IPS-20b (cell line): ENCODE results near the gene ZBTB46.
"Not testable (repeated sequence)": the region's sequence is repeated elsewhere in the genome, so short reads cannot be mapped to it uniquely, and the experiment has no call there.

Experiments
- H3K27ac ChIP-seq: one replicate; pipeline ENCODE4 v1.5.1; 2013; ENCODE audit warnings: low read length
- H3K27me3 ChIP-seq: 2 replicates; pipeline ENCODE4 v1.6.1; 2013; ENCODE audit warnings: mild to moderate bottlenecking, low read length, inconsistent platforms; ENCODE audit not compliant: insufficient read depth
- H3K36me3 ChIP-seq: 2 replicates; pipeline ENCODE4 v1.6.1; 2013; ENCODE audit warnings: low read depth, mild to moderate bottlenecking, inconsistent platforms, low read length, moderate library complexity; ENCODE audit not compliant: insufficient read depth
- H3K4me1 ChIP-seq: 2 replicates; pipeline ENCODE4 v1.6.1; 2013; ENCODE audit warnings: mild to moderate bottlenecking, control low read depth, inconsistent platforms, low read length, moderate library complexity; ENCODE audit not compliant: insufficient read depth
- H3K4me3 ChIP-seq: 2 replicates; pipeline ENCODE4 v1.5.1; 2013; ENCODE audit warnings: mild to moderate bottlenecking, low read length, inconsistent platforms
- H3K9ac ChIP-seq: 2 replicates; pipeline ENCODE4 v1.6.1; 2013; ENCODE audit warnings: low read depth, mild to moderate bottlenecking, inconsistent platforms, low read length, moderate library complexity
- H3K9me3 ChIP-seq: 2 replicates; pipeline ENCODE4 v1.6.1; 2013; ENCODE audit warnings: mild to moderate bottlenecking, low read depth, low read length, inconsistent platforms; ENCODE audit not compliant: insufficient read depth

ZBTB46 gene

GRCh38 chr20:63855363-63856097 lies 24.5 kb upstream of the ZBTB46 start:
- Histone ChIP-seq H3K36me3 (no peaks in the 10 kb centered on the region), H3K9me3 (no peaks in the 10 kb centered on the region), H3K4me1 (peaks cover 33% of the 10 kb centered on the region), H3K9ac (peak overlapping the region; percentile 34; the same call in 1 of the 2 replicates), H3K4me3 (peak overlapping the region; percentile 50; the same call in 1 of the 2 replicates), H3K27ac (no peak overlapping the region), H3K27me3 (no peaks in the 10 kb centered on the region; the same call in 1 of the 2 replicates)

GRCh38 chr20:63854766-63855362 lies 23.8 kb upstream of the ZBTB46 start:
- Histone ChIP-seq H3K36me3 (no peaks in the 10 kb centered on the region), H3K27ac (no peak overlapping the region), H3K9ac (peak overlapping the region; percentile 41), H3K4me3 (peak overlapping the region; percentile 40; the same call in 1 of the 2 replicates), H3K27me3 (no peaks in the 10 kb centered on the region; the same call in 1 of the 2 replicates), H3K4me1 (peaks cover 30% of the 10 kb centered on the region), H3K9me3 (no peaks in the 10 kb centered on the region)

DNA sequence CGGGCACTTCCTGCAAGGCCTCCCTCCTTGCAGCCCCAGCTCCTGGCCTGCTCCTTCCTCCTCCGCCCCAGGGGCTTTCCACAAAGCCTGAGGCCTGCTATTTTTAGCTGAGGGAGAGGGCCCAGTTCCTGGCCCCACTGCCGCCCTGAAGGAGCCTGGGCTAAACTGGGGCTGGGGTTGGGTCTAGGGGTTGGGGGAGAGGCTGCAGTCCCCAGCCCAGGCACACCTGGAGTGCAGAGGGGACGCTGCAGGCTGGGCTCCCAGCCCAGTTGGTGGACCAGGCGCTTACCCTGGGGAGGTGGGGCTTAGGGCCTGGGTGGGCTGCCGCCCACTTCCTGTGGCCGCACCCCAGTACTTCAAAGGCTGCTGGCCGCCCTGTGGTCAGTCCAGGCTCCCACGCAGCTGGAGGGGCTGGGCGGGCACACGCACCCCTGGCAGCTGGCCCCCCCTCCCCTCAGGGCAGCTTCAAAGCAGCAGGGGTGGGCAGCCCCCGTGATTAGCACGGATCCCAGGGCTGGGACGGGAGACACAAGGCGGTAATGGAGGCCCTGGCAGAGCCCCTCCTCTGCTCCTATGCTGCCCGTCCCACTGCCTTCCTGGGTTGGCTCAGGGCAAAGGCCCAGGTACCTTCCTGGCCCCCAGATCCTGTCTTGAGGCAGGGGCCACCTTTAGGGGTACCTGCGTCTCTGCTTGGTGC lies 23.2 kb upstream of the ZBTB46 start:
- H3K27me3 ChIP-seq, result no peaks in the 10 kb centered on the region; the same call in 1 of the 2 replicates
- H3K27ac ChIP-seq, result peak overlapping the region; percentile 17
- no peak overlapping the region for H3K4me3 ChIP-seq
- no peaks in the 10 kb centered on the region for H3K36me3 ChIP-seq
- peaks cover 26% of the 10 kb centered on the region for H3K4me1 ChIP-seq
- no peaks in the 10 kb centered on the region for H3K9me3 ChIP-seq
- peak overlapping the region; percentile 41 for H3K9ac ChIP-seq

DNA sequence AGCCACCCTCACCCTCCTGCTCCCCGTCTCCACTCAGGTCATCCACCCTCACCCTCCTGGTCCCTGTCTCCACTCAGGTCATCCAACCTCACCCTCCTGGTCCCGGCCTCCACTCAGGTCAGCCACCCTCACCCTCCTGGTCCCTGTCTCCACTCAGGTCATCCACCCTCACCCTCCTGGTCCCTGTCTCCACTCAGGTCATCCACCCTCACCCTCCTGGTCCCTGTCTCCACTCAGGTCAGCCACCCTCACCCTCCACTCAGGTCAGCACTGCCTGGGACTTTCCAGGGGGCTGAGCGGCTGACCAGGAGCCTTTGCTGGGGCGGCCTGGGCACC lies 22.6 kb upstream of the ZBTB46 start:
- Histone ChIP-seq H3K27ac (peak overlapping the region; percentile 17), H3K4me1 (peaks cover 21% of the 10 kb centered on the region; the same call in 1 of the 2 replicates)
- H3K9ac ChIP-seq, H3K9me3 ChIP-seq, H3K36me3 ChIP-seq, H3K4me3 ChIP-seq, H3K27me3 ChIP-seq: not testable (repeated sequence)

GRCh38 chr20:63851548-63851943 lies 20.5 kb upstream of the ZBTB46 start:
- not testable (repeated sequence) for H3K4me3 ChIP-seq, H3K9me3 ChIP-seq, H3K36me3 ChIP-seq, H3K9ac ChIP-seq, H3K27ac ChIP-seq, H3K27me3 ChIP-seq
- peaks cover 26% of the 10 kb centered on the region for H3K4me1 ChIP-seq

GRCh38 chr20:63850689-63851547 lies 19.9 kb upstream of the ZBTB46 start:
- H3K4me1 ChIP-seq, result peaks cover 25% of the 10 kb centered on the region
- no peak overlapping the region for H3K9ac ChIP-seq
- H3K4me3 ChIP-seq, result no peak overlapping the region
- no peaks in the 10 kb centered on the region for H3K9me3 ChIP-seq
- H3K36me3 ChIP-seq, result no peaks in the 10 kb centered on the region
- H3K27me3 ChIP-seq, result no peaks in the 10 kb centered on the region; the same call in 1 of the 2 replicates
- no peak overlapping the region for H3K27ac ChIP-seq

DNA sequence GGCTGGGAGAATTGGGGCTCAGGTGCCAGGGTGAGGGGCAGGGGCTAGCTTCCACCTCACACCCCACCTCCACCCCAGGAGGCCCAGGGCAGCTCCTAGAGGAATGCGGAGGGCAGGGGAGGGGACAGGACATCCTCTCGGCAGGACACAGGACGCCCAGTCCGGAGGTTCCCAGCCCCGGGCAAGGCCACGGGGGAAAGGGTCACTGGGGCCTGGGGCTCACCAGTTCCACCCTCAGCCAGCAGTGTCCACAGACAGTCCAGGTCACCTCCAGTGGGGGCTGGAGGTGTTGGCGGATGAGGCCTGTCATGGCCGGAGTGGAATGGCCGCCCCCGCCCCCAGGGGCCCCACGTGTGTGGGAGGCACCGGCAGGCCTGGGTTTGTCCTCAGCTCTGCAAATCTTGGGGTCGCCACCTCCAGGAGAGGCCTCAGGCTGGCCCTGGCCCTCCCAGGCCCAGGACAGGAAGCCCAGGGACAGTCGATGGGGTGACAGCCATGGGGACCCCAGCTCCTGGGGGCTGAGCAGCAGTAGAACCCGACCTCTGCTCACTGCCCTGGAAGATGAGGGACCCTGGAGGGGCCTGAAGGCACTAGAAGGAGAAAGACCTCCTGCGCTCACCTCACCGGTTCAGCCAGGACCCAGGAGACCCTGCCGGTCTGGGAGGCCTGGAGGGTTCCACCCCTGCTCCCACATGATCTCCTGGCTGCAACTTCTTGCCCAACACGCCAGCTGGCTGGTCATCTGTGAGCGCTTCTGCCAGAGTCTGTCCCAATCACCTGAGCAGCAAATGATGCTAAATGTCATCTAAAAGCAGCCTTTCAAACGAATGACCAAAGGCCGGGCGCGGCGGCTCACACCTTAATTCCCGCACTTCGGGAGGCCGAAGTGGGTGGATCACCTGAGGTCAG lies 17.2 kb upstream of the ZBTB46 start:
- Histone ChIP-seq H3K4me3 (0 out of 2 replicates have a peak overlapping the region, but pooled peaks have one; percentile 56), H3K27ac (peak overlapping the region; percentile 14), H3K36me3 (no peaks in the 10 kb centered on the region), H3K27me3 (no peaks in the 10 kb centered on the region), H3K9me3 (no peaks in the 10 kb centered on the region), H3K9ac (peak overlapping the region; percentile 42; the same call in 1 of the 2 replicates), H3K4me1 (peaks cover 17% of the 10 kb centered on the region)

- Histone ChIP-seq H3K4me3 (peak overlapping the region; percentile 56), H3K27ac (peak overlapping the region; percentile 14), H3K9ac (peak overlapping the region; percentile 42; the same call in 1 of the 2 replicates)
Measured at GRCh38 chr20:63847237-63848002, 16.4 kb upstream of the ZBTB46 start.

GRCh38 chr20:63846888-63847236 lies 15.8 kb upstream of the ZBTB46 start:
- Histone ChIP-seq H3K27me3 (no peaks in the 10 kb centered on the region), H3K9me3 (no peaks in the 10 kb centered on the region), H3K36me3 (no peaks in the 10 kb centered on the region), H3K4me1 (peaks cover 17% of the 10 kb centered on the region), H3K4me3 (peak overlapping the region; percentile 56), H3K27ac (peak overlapping the region; percentile 14), H3K9ac (peak overlapping the region; percentile 42; the same call in 1 of the 2 replicates)

More at GRCh38 chr20:63847237-63848002, 16.4 kb upstream of the ZBTB46 start:
- Histone ChIP-seq H3K9me3 (no peaks in the 10 kb centered on the region), H3K4me1 (peaks cover 17% of the 10 kb centered on the region), H3K36me3 (no peaks in the 10 kb centered on the region), H3K27me3 (no peaks in the 10 kb centered on the region)

- no peaks in the 10 kb centered on the region for H3K27me3 ChIP-seq
- H3K4me3 ChIP-seq, result peak overlapping the region; percentile 56; the same call in 1 of the 2 replicates
- no peaks in the 10 kb centered on the region for H3K36me3 ChIP-seq
- H3K9me3 ChIP-seq, result no peaks in the 10 kb centered on the region
- H3K9ac ChIP-seq, result peak overlapping the region; percentile 42; the same call in 1 of the 2 replicates
- H3K4me1 ChIP-seq, result peaks cover 17% of the 10 kb centered on the region
- no peak overlapping the region for H3K27ac ChIP-seq
Measured at GRCh38 chr20:63846128-63846771, 15.2 kb upstream of the ZBTB46 start.
